Erythroblast (primary cell): ENCODE data around the gene TTC7B.

Source experiments
- GATA1 ChIP-seq: IDR thresholded peaks from 2 replicates; pipeline ENCODE4 v1.6.1; 2011; ENCODE audit warnings: low read depth, mild to moderate bottlenecking, control low read depth, low read length, moderate library complexity
- POLR2A ChIP-seq: IDR thresholded peaks from 2 replicates; pipeline ENCODE4 v1.6.1; 2011; ENCODE audit warnings: mild to moderate bottlenecking, low read length

- TF ChIP-seq POLR2A (no peak), GATA1 (no peak)
Measured at GRCh38 chr14:90475298-90475697, 340.9 kb downstream of the TTC7B start.
